Omental fat pad (tissue), 4 donors: ENCODE measurements around the gene TUBGCP2. TPM values are rescaled to one million over a fixed set of nuclear protein-coding genes. Genes with fewer than 3 reads are reported as not detected.

Source experiments
- ATAC-seq: fragments of 150-250 bp; one replicate; pipeline ENCODE4 v1.9.1; 2016; ENCODE audit warnings: mild to moderate bottlenecking, moderate library complexity; ENCODE audit not compliant: low FRiP score
- DNase-seq: peaks from one replicate; pipeline ENCODE4 v3.0.0-alpha.2; 2019; ENCODE audit warnings: low spot score
- total RNA-seq, 4 donors: library from RNA; depleted of rRNA; stranded (reverse); fragments of >200 nt; gene quantifications; one replicate each; pipeline ENCODE4 v1.1.0, GENCODE V29; 2016
- TF ChIP-seq, protein P1 (sequence below), 3 donors: fragments of 450-650 bp; IDR thresholded peaks; one replicate each; pipeline ENCODE4 v1.5.1; 2016 to 2017; ENCODE audit warnings: antibody characterized with exemption in 3 of 3, mild to moderate bottlenecking in 3 of 3, moderate library complexity in 2 of 3

TUBGCP2 gene
- total RNA-seq, 4 donors from 2014 or later = 29.0 to 44.5 (median 36.3) TPM

DNA sequence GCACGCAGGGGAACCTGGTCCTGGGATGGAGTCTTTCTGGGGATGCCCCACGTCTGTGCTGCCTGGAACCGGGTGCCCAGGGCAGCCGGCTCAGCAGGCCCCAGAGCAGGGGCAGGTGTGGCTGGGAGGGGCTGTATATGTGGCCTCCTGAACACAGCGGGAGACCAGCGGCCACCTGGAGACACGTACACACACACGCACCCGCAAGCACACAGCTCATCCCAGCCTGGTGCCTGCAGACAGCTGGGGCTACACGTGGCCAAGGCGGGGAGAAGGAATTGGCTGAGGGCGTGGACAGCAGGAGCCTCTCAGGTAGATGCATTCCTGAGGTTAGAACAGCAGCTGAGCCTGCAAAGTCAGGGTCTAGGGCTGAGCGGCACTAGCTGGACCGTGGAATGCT is 46.0 kb downstream of the TUBGCP2 start:
- DNase-seq (no peak), ATAC-seq (no peak)

DNA sequence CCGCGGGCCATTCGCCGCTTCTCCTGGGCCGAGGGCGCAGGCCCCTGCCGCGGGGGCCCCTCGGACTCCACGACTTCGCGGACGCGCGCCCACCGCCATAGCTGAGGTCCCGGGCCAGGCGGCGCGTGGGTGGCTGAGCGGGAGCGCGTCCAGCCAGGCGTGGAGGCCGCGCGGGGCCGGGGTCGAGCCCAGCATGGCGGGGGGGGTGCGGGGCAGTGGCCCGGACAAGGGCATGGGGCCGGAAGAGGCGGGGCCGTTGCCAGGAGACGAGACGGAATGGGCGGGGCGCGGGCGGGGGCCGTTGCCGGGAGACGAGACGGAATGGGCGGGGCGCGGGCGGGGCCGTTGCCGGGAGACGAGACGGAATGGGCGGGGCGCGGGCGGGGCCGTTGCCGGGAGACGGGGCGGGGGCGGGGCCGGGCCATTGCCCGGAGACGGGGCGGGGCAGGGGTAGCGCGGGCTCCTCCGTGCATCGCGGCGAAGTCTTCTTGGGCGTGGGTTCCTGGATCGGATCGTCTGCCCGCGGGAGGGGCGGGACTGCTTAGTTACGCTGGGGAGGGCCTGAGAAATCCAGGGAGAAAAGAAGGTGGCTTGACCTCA is 46.8 kb downstream of the TUBGCP2 start:
- TF ChIP-seq, protein P1, sequence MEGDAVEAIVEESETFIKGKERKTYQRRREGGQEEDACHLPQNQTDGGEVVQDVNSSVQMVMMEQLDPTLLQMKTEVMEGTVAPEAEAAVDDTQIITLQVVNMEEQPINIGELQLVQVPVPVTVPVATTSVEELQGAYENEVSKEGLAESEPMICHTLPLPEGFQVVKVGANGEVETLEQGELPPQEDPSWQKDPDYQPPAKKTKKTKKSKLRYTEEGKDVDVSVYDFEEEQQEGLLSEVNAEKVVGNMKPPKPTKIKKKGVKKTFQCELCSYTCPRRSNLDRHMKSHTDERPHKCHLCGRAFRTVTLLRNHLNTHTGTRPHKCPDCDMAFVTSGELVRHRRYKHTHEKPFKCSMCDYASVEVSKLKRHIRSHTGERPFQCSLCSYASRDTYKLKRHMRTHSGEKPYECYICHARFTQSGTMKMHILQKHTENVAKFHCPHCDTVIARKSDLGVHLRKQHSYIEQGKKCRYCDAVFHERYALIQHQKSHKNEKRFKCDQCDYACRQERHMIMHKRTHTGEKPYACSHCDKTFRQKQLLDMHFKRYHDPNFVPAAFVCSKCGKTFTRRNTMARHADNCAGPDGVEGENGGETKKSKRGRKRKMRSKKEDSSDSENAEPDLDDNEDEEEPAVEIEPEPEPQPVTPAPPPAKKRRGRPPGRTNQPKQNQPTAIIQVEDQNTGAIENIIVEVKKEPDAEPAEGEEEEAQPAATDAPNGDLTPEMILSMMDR (IDR thresholded peaks at IDR 0.05) = no peak
- peak; percentile 71 for ATAC-seq
- DNase-seq = peak; percentile 67

More for the DNA sequence above, 46.0 kb downstream of the TUBGCP2 start:
- TF ChIP-seq, protein P1 (IDR thresholded peaks at IDR 0.05) = no peak

DNA sequence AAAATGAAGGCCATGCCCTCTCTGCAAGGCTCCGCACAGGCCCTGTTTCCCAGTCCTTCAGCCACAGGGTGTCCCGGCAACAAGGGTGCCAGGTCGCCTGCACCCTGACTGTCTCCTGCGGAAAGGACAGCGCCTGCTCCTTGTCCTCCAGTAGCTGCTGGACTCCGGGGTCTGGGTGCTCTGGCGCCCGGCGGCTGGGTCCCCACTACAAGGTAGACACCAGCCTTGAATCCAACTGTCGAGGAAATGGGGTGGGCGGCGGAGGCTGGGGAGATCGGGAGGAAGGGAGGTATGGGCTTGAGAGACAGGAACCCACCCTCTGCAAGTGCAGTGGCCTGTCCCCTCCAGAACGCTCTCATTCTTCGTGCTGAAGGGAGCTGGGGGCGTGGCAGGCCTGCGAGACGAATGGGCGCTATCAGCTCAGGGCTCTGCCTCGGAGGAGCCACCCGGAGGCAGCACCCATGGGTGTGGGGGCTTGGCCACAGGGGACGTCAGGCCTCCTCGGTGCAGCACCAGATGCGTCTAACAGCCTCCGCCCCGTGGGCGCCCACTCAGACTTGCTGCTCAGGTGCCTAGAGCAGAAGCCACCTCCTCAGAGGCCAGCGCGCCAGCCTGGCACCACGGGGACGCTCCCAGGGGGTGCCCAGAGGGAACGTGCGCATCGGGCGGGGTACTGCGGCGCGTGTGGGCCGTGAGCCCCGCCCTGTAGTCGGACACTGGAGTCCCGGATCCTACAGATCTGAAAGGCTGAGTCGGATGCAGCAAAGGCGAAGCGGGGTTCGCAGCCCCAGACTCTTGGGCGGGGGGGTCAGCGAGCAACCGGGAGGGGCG is 47.6 kb downstream of the TUBGCP2 start:
- peak; percentile 45 for ATAC-seq
- DNase-seq = no peak
- TF ChIP-seq, protein P1 (IDR thresholded peaks at IDR 0.05) = no peak

DNA sequence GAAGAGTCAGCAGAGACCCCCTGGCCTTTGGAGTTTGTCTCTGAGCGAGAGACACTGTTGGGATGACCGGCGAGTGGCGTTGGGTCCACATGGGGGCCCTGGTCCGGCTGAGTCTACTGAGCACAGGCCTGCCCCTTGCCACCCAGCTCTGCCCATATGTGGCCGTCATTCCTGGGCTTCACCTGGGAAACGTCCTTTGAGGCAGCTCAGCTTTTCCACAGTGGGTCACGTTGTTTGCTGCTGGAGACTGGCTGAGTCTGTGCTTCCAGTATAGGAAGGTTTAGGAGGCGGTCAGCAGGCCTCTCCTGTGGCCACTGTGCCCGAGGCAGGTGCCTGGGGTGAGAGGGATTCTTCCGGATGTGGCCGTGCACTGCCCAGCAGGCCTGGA is 49.1 kb downstream of the TUBGCP2 start:
- TF ChIP-seq, protein P1 (IDR thresholded peaks at IDR 0.05) = no peak
- DNase-seq (no peak), ATAC-seq (no peak)

DNA sequence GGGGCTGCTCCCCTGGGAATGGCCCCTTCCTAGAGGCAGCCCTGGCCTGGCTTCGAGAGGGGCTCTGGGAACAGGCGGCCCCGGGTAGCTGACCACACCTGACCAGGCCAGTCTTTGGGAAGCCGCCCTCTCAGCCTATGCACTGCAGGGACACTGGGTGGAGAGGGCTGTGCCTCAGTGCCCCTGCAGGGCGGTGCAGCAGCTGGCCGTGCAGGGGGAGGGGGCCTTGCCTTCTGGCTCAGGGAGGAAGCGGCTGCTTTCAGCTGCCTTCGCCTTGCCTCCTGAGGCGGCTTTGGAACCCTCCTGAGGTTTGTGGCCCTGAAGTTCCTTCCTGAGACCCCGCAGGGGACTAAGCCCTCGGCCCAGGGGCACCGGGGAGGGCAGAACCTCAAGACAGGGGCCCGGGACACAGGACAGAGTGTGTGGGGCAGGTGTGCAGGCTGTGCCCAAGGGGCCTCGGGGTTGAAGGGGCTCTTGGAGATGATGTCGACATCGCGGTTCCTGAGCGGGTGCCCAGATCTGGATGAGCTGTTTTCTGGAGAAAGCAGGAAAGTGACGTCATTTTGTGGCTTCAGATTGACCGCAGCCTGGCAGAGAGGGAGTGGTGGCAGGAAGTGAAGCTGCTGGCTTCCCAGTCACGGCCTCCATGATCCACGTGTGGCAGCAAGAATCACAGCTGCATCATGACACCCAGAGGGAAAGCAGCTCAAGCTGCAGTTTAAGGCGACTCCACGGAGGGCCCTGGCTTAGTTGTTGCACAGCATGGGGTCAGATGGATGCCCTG is 49.7 kb downstream of the TUBGCP2 start:
- TF ChIP-seq, protein P1 (IDR thresholded peaks at IDR 0.05) = no peak
- peak; percentile 24 for ATAC-seq
- peak; percentile 64 for DNase-seq

- no peak for ATAC-seq
- DNase-seq = no peak
- TF ChIP-seq, protein P1 (IDR thresholded peaks at IDR 0.05) = no peak
Observed at GRCh38 chr10:133258066-133258817, 50.4 kb downstream of the TUBGCP2 start.
